Lower leg skin (tissue), 4 donors: Measurements from ENCODE around the gene ANKS1A. TPM values are rescaled to one million over a fixed set of nuclear protein-coding genes. Genes with fewer than 3 reads are reported as not detected.
A peak's percentile ranks its signal among the peaks of the same experiment; 100 is the strongest.

Experiments used
- DNase-seq, 2 donors: peaks; one replicate each; pipeline ENCODE4 v3.0.0-alpha.2; 2019; ENCODE audit warnings: low spot score in 2 of 2
- H3K4me3 ChIP-seq: fragments of 200-600 bp; sonication (generic); 2 replicates; pipeline ENCODE4 v1.5.1; 2017; ENCODE audit warnings: mild to moderate bottlenecking, low read depth; ENCODE audit not compliant: poor library complexity, severe bottlenecking
- CTCF ChIP-seq, 3 donors: fragments of 450-650 bp; IDR thresholded peaks; one replicate each; pipeline ENCODE4 v1.5.1; 2016; ENCODE audit warnings: antibody characterized with exemption in 3 of 3, mild to moderate bottlenecking in 3 of 3, moderate library complexity in 2 of 3
- POLR2A ChIP-seq, 2 donors: fragments of 450-650 bp; IDR thresholded peaks; one replicate each; pipeline ENCODE4 v1.6.1; 2016 to 2017; ENCODE audit warnings: antibody characterized with exemption in 2 of 2, mild to moderate bottlenecking in 1 of 2, moderate library complexity in 1 of 2
- WGBS, 2 donors: methylation state at CpG; one replicate each; pipeline ENCODE4 v1.1.5; 2018; 5-methylcytosine and 5-hydroxymethylcytosine counted together
- intact Hi-C: fragments of 100-400 bp; cut with DNase I; formaldehyde crosslinking; loops from one replicate; pipeline ENCODE4 v1.15.0; 2023; ENCODE audit warnings: low total_unique reads
- total RNA-seq, 4 donors: library from RNA; depleted of rRNA; stranded (reverse); fragments of >200 nt; gene quantifications; one replicate each; pipeline ENCODE4 v1.1.0, GENCODE V29; 2016

ANKS1A gene
- total RNA-seq, 4 donors from 2014 or later = 22.9 to 27.8 (median 25.3) TPM

GRCh38 chr6:35028781-35029769, 140.0 kb downstream of the ANKS1A start:
- peak in 1 of 2 donors; percentile 52 for DNase-seq
- TF ChIP-seq POLR2A (IDR thresholded peaks at IDR 0.05) (no peak), CTCF (IDR thresholded peaks at IDR 0.05) (no peak)
- intact Hi-C loops = no loop called here
- no peak overlapping the region for H3K4me3 ChIP-seq
- WGBS, 2 donors = 87% methylated on average over 9 of the region's 9 CpGs

- DNase-seq = no peak
- 80 to 82% methylated on average over 2 of the region's 2 CpGs for WGBS, 2 donors
- TF ChIP-seq POLR2A (IDR thresholded peaks at IDR 0.05) = no peak
- TF ChIP-seq CTCF (IDR thresholded peaks at IDR 0.05) = no peak
- no peak overlapping the region for H3K4me3 ChIP-seq
- intact Hi-C loops = no loop called here
Observed at GRCh38 chr6:35030099-35030498, 141.0 kb downstream of the ANKS1A start.

GRCh38 chr6:35031611-35032529, 142.8 kb downstream of the ANKS1A start:
- TF ChIP-seq CTCF (IDR thresholded peaks at IDR 0.05) (no peak), POLR2A (IDR thresholded peaks at IDR 0.05) (no peak)
- H3K4me3 ChIP-seq = no peak overlapping the region
- WGBS, 2 donors = 81 to 94% methylated on average over 5 of the region's 5 CpGs
- peak in 1 of 2 donors; percentile 65 for DNase-seq
- intact Hi-C loops = no loop called here

GRCh38 chr6:35033683-35034082, 144.6 kb downstream of the ANKS1A start:
- TF ChIP-seq POLR2A (IDR thresholded peaks at IDR 0.05) (no peak), CTCF (IDR thresholded peaks at IDR 0.05) (no peak)
- H3K4me3 ChIP-seq = no peak overlapping the region
- DNase-seq = peak in 1 of 2 donors; percentile 63
- intact Hi-C loops = no loop called here
- WGBS, 2 donors = 92 to 96% methylated on average over 6 of the region's 6 CpGs

GRCh38 chr6:35034411-35035191, 145.5 kb downstream of the ANKS1A start:
- no peak for TF ChIP-seq CTCF (IDR thresholded peaks at IDR 0.05)
- no peak for TF ChIP-seq POLR2A (IDR thresholded peaks at IDR 0.05)
- intact Hi-C loops = no loop called here
- no peak overlapping the region for H3K4me3 ChIP-seq
- WGBS, 2 donors = 20 to 26% methylated on average over 13 of the region's 13 CpGs
- DNase-seq = peak in 1 of 2 donors; percentile 91
